Esophagus muscularis mucosa (tissue), 4 donors: ENCODE data around the gene SUPT20HL2. TPM values are rescaled to one million over a fixed set of nuclear protein-coding genes. Genes with fewer than 3 reads are reported as not detected.

Experiments used
- DNase-seq: peaks from one replicate; pipeline ENCODE4 v3.0.0-alpha.2; 2017; ENCODE audit errors: extremely low spot score
- H3K27ac ChIP-seq, 4 donors: fragments of 200-600 bp; sonication (generic); replicated peaks in 1 of 4; 1 replicate in 3 of 4; 2 replicates in 1 of 4; pipeline ENCODE4 v1.5.1; 2016 to 2019; ENCODE audit warnings: mild to moderate bottlenecking in 1 of 4
- H3K27me3 ChIP-seq, 4 donors: fragments of 200-600 bp; sonication (generic); one replicate each; pipeline versions ENCODE4 v1.5.1 to v1.6.0; 2016 to 2019
- H3K36me3 ChIP-seq, 4 donors: fragments of 200-600 bp; sonication (generic); one replicate each; pipeline ENCODE4 v1.5.1; 2016 to 2019
- H3K4me1 ChIP-seq, 4 donors: fragments of 200-600 bp; sonication (generic); one replicate each; pipeline ENCODE4 v1.5.1; 2016 to 2019
- H3K4me3 ChIP-seq, 4 donors: fragments of 200-600 bp; sonication (generic); 1 replicate in 2 of 4; 2 replicates in 2 of 4; pipeline ENCODE4 v1.5.1; 2016 to 2019; ENCODE audit warnings: mild to moderate bottlenecking in 4 of 4, moderate library complexity in 1 of 4
- H3K9me3 ChIP-seq, 4 donors: fragments of 200-600 bp; sonication (generic); 1 replicate in 3 of 4; 2 replicates in 1 of 4; pipeline ENCODE4 v1.5.1; 2016 to 2019
- CTCF ChIP-seq, 3 experiments: fragments of 200-600 bp in 2 of 3; fragments of 450-650 bp in 1 of 3; sonication (generic) in 2 of 3; IDR thresholded peaks; one replicate each; pipeline ENCODE4 v1.5.1; 2017 to 2019; ENCODE audit warnings: antibody characterized with exemption in 3 of 3, mild to moderate bottlenecking in 2 of 3, moderate library complexity in 1 of 3
- EP300 ChIP-seq: sonication (generic); formaldehyde crosslinking; IDR thresholded peaks from one replicate; pipeline ENCODE4 v1.6.1; 2017; ENCODE audit warnings: antibody characterized with exemption
- POLR2A ChIP-seq: fragments of 450-650 bp; IDR thresholded peaks from one replicate; pipeline ENCODE4 v1.6.1; 2017; ENCODE audit warnings: antibody characterized with exemption, moderate library complexity, mild to moderate bottlenecking, low read depth
- POLR2AphosphoS5 ChIP-seq, 2 donors: sonication (generic); formaldehyde crosslinking; IDR thresholded peaks; one replicate each; pipeline ENCODE4 v1.6.1; 2017; ENCODE audit warnings: antibody characterized with exemption in 2 of 2
- WGBS: methylation state at CpG from one replicate; pipeline ENCODE4 v1.1.5; 2018; 5-methylcytosine and 5-hydroxymethylcytosine counted together
- intact Hi-C: fragments of 100-400 bp; cut with DNase I; formaldehyde crosslinking; loops from one replicate; pipeline ENCODE4 v1.15.1; 2023
- total RNA-seq, 4 donors: library from RNA; depleted of rRNA; stranded (reverse); fragments of >200 nt; gene quantifications; one replicate each; pipeline versions ENCODE4 v1.1.0 to v1.2.1, GENCODE V29; 2016

SUPT20HL2 gene
- total RNA-seq, 4 donors from 2014 or later: 0.33 TPM; not detected in 3

GRCh38 chrX:24306440-24306839 lies 7.4 kb downstream of the SUPT20HL2 start:
- TF ChIP-seq POLR2A (no peak), CTCF (IDR thresholded peaks at IDR 0.05) (no peak), POLR2AphosphoS5 (IDR thresholded peaks at IDR 0.05) (no peak), EP300 (no peak)

GRCh38 chrX:24305905-24306304 lies 8.0 kb downstream of the SUPT20HL2 start:
- 54% methylated on average over 7 of the region's 7 CpGs for WGBS
- Histone ChIP-seq H3K4me1 (peaks cover 0 to 11% (median 2%) of the 10 kb centered on the region in 4 donors), H3K27ac (no peak overlapping the region), H3K36me3 (no peaks in the 10 kb centered on the region), H3K27me3 (no peaks in the 10 kb centered on the region), H3K4me3 (no peak overlapping the region), H3K9me3 (no peaks in the 10 kb centered on the region)
- no peak for DNase-seq
- intact Hi-C loops: no loop called here
- no peak for TF ChIP-seq POLR2A
- no peak for TF ChIP-seq POLR2AphosphoS5 (IDR thresholded peaks at IDR 0.05)
- TF ChIP-seq CTCF (IDR thresholded peaks at IDR 0.05): no peak
- no peak for TF ChIP-seq EP300

More at GRCh38 chrX:24306440-24306839, 7.4 kb downstream of the SUPT20HL2 start:
- WGBS: 39% methylated on average over 6 of the region's 6 CpGs
- H3K27ac ChIP-seq: peak overlapping the region in 1 of 4 donors; percentile 14
- H3K4me3 ChIP-seq: no peak overlapping the region
- H3K4me1 ChIP-seq: peaks cover 0 to 14% (median 2%) of the 10 kb centered on the region in 4 donors
- intact Hi-C loops: no loop called here
- no peaks in the 10 kb centered on the region for H3K27me3 ChIP-seq
- H3K36me3 ChIP-seq: no peaks in the 10 kb centered on the region
- H3K9me3 ChIP-seq: no peaks in the 10 kb centered on the region
- DNase-seq: no peak

- no peak for DNase-seq
- Histone ChIP-seq H3K4me1 (peaks cover 0 to 5% (median 0%) of the 10 kb centered on the region in 4 donors), H3K9me3 (no peaks in the 10 kb centered on the region), H3K27me3 (no peaks in the 10 kb centered on the region), H3K27ac (no peak overlapping the region), H3K4me3 (no peak overlapping the region), H3K36me3 (no peaks in the 10 kb centered on the region)
- 66% methylated on average over 2 of the region's 2 CpGs for WGBS
- intact Hi-C loops: no loop called here
- TF ChIP-seq CTCF (IDR thresholded peaks at IDR 0.05) (no peak), POLR2AphosphoS5 (IDR thresholded peaks at IDR 0.05) (no peak), POLR2A (no peak), EP300 (no peak)
These were observed 12.1 kb downstream of the SUPT20HL2 start for GRCh38 chrX:24301806-24302205.

GRCh38 chrX:24301060-24301459 lies 12.8 kb downstream of the SUPT20HL2 start:
- intact Hi-C loops: no loop called here
- no peak for DNase-seq
- Histone ChIP-seq H3K27ac (no peak overlapping the region), H3K4me1 (no peaks in the 10 kb centered on the region), H3K9me3 (no peaks in the 10 kb centered on the region), H3K27me3 (no peaks in the 10 kb centered on the region), H3K4me3 (no peak overlapping the region), H3K36me3 (no peaks in the 10 kb centered on the region)
- 75% methylated on average over 1 of the region's 1 CpG for WGBS
- no peak for TF ChIP-seq CTCF (IDR thresholded peaks at IDR 0.05)
- TF ChIP-seq POLR2A: no peak
- TF ChIP-seq POLR2AphosphoS5 (IDR thresholded peaks at IDR 0.05): no peak
- no peak for TF ChIP-seq EP300

- intact Hi-C loops: no loop called here
- Histone ChIP-seq H3K9me3 (no peaks in the 10 kb centered on the region), H3K27ac (no peak overlapping the region), H3K4me1 (peaks cover 0 to 9% (median 8%) of the 10 kb centered on the region in 4 donors), H3K36me3 (no peaks in the 10 kb centered on the region), H3K4me3 (no peak overlapping the region), H3K27me3 (no peaks in the 10 kb centered on the region)
- TF ChIP-seq EP300 (no peak), POLR2AphosphoS5 (IDR thresholded peaks at IDR 0.05) (no peak), CTCF (IDR thresholded peaks at IDR 0.05) (no peak), POLR2A (no peak)
- WGBS: 57% methylated on average over 3 of the region's 3 CpGs
- no peak for DNase-seq
These were observed 15.7 kb downstream of the SUPT20HL2 start for GRCh38 chrX:24298191-24298590.
